Activated naive CD4-positive, alpha-beta T cell treated with anti-CD3 and anti-CD28 coated beads, Interleukin-2, amount 50 U/mL, for 16 hours (primary cell): Measurements from ENCODE around the gene TNIK.

Experiments used
- DNase-seq: peaks from one replicate; pipeline ENCODE4 v3.0.0-alpha.2; 2020

The TNIK gene

GRCh38 chr3:171459942-171460724 is at the start of gene TNIK:
Gene TNIK (minus strand): TSS chr3:171460405. CDS start chr3:171460063, 342 bp downstream.
- peak; percentile 95 for DNase-seq

- no peak for DNase-seq
These were observed 48.5 kb upstream of the TNIK start for GRCh38 chr3:171508676-171509075.

GRCh38 chr3:171508206-171508605 is 48.0 kb upstream of the TNIK start:
- DNase-seq, result no peak

GRCh38 chr3:171506743-171507319 is 46.6 kb upstream of the TNIK start:
- no peak for DNase-seq

GRCh38 chr3:171505822-171506333 is 45.7 kb upstream of the TNIK start:
- DNase-seq, result no peak

- no peak for DNase-seq
These were observed 44.2 kb upstream of the TNIK start for GRCh38 chr3:171504376-171504775.

GRCh38 chr3:171503817-171504216 is 43.6 kb upstream of the TNIK start:
- DNase-seq, result no peak

GRCh38 chr3:171498921-171499320 is 38.7 kb upstream of the TNIK start:
- no peak for DNase-seq

GRCh38 chr3:171497468-171497867 is 37.3 kb upstream of the TNIK start:
- DNase-seq, result no peak

- no peak for DNase-seq
These were observed 35.2 kb upstream of the TNIK start for GRCh38 chr3:171495413-171495812.

- DNase-seq, result no peak
These were observed 34.4 kb upstream of the TNIK start for GRCh38 chr3:171494457-171495109.

GRCh38 chr3:171491361-171491760 is 31.2 kb upstream of the TNIK start:
- no peak for DNase-seq

- DNase-seq, result no peak
These were observed 30.7 kb upstream of the TNIK start for GRCh38 chr3:171490901-171491300.

GRCh38 chr3:171489348-171489747 is 29.1 kb upstream of the TNIK start:
- DNase-seq, result no peak

- DNase-seq, result no peak
These were observed 28.3 kb upstream of the TNIK start for GRCh38 chr3:171488479-171488878.

- no peak for DNase-seq
These were observed 27.2 kb upstream of the TNIK start for GRCh38 chr3:171487382-171487781.

GRCh38 chr3:171485338-171485737 is 25.1 kb upstream of the TNIK start:
- DNase-seq, result no peak

GRCh38 chr3:171481011-171481410 is 20.8 kb upstream of the TNIK start:
- DNase-seq, result no peak

GRCh38 chr3:171480526-171480925 is 20.3 kb upstream of the TNIK start:
- no peak for DNase-seq

GRCh38 chr3:171476532-171477102 is 16.4 kb upstream of the TNIK start:
- DNase-seq, result no peak

GRCh38 chr3:171472552-171472951 is 12.3 kb upstream of the TNIK start:
- DNase-seq, result no peak

- no peak for DNase-seq
These were observed 10.6 kb upstream of the TNIK start for GRCh38 chr3:171470714-171471227.

GRCh38 chr3:171469376-171469775 is 9.2 kb upstream of the TNIK start:
- no peak for DNase-seq
